ENCODE measurements around the gene PALM. TPM values are rescaled to one million over a fixed set of nuclear protein-coding genes. Genes with fewer than 3 reads are reported as not detected.

The PALM gene
- total RNA-seq, 2 donors from 2014 or later, result 8.7 to 11.9 TPM

DNA sequence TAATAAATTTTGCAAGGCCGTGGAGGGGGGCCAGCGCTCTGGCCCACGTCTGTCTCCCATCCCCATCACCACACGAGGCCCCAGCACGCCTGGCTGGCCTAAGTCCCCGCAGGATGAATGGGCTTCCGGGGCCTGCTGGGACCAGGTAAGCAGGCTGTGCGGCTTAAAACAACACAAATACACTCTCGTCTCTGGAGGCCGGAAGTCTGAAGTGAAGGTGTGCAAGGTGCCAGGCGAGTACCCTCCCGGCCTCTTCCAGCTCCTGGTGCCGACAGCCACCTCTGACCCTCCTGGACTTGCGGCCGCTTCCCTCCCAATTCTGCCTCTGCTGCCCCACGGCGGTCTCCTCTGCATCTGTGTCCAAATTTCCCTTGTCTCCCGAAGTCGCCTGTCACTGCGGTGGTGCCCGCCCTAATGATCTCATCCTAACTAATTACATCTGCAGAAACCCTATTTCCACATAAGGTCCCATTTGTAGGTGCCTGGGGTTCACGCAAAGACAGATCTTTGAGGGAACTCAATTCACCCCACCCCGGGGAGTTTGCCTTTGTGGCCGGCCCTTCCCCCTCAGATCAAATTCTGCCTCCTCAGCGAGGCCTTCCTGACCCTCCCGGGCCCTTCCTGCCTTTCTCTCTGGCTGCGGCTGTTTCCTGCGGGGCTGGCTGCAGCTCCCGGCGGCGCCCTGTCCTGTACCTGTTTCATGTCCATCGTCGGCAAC, 80.4 kb downstream of the PALM start:
- ATAC-seq (no peak), DNase-seq (no peak)
- intact Hi-C loops (cut with DNase I, micrococcal nuclease), result no loop called here

- intact Hi-C loops (cut with DNase I, micrococcal nuclease), result no loop called here
- peak; percentile 47 for ATAC-seq
Observed at GRCh38 chr19:789701-790060, 80.9 kb downstream of the PALM start.

GRCh38 chr19:791007-791566, 82.4 kb downstream of the PALM start:
- no peak for DNase-seq
- intact Hi-C loops (cut with DNase I, micrococcal nuclease), result no loop called here
- ATAC-seq, result no peak

More at GRCh38 chr19:789701-790060, 80.9 kb downstream of the PALM start:
- DNase-seq, result no peak

DNA sequence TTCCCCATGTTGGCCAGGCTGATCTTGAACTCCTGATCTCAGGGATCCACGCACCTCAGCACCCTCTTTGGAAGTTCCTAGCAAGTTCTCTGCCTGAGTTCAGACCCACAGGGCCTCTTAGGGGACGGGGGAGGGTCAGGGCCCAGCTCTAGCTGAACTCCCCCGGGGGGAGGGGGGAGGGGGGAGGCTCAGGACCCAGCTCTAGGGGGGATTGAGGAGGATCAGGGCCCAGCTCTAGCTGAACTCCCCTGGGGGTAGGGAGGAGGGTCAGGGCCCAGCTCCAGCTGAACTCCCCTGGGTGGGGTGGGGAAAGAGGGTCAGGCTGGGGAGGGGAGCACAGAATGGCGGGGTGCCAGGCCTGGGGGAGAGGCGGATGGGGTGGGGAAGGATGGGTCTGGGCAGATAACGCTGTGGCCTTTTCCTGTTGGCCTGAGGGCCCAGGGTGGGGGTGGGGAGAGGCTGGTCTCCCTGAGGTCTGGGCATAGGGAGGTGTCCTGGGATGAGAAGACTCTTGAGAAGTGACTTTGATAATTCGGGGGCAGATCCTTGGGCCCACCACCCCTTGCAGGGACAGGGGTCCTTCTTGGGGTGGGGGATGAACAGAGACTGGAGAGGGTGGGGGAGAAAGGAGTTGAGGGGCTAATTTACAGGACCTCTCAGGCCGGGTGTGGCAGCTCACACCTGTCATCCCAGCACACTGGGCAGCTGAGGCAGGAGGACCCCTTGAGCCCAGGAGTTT, 83.0 kb downstream of the PALM start:
- DNase-seq, result no peak
- no peak for ATAC-seq
- intact Hi-C loops (cut with DNase I, micrococcal nuclease), result no loop called here

- no peak for DNase-seq
- ATAC-seq, result no peak
- intact Hi-C loops (cut with DNase I, micrococcal nuclease), result no loop called here
Observed at GRCh38 chr19:792306-792885, 83.7 kb downstream of the PALM start.

DNA sequence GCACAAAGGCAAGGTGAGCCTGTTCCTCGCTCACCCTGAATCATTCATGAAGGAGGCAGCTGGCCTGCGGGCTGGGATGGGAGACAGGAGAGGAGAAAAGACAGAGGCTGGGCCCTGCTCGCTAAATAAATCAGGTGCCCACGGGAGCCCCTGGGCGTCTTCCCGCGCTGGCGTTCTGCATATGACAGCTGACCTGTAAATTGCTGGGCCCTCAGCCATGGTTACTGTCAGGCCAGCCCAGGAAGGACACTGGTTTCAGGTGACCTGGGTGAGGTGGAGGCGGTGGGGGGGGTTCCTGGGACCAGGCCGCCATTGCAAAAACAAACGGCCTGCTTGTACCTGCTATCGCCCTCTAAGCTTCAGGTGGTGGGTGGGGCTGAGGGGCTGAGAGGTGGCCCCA, 85.1 kb downstream of the PALM start:
- intact Hi-C loops (cut with DNase I, micrococcal nuclease), result no loop called here
- no peak for ATAC-seq
- DNase-seq, result peak in 1 of 2 donors; percentile 7

DNA sequence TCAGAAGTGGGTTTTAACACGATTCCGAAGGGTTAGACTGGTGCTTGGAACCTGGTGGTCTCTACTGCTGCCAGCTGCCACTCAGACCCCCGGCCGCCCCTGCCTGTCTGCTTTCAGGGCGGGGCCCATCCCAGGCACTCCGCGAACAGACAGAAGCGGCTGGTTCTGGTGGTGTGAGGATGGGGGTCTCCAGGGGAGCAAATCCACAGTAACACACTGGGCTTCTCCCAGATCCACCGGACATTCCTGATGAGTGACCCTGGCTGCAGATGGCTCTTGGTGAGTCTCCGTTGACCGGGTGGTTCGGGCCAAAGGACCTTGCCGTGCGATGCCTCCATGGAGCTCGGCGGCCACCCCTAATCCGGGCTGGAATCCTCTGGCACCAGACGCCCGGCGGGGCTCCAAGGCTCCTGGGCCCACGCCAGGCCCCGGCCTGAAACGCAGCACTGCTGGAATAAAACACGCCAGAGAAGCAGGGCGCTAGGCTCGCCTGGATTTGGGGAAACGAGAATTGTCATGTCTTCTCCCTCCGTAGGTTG, 86.4 kb downstream of the PALM start:
- DNase-seq (peak in 1 of 2 donors; percentile 43), ATAC-seq (no peak)
- intact Hi-C loops (cut with DNase I, micrococcal nuclease), result no loop called here

DNA sequence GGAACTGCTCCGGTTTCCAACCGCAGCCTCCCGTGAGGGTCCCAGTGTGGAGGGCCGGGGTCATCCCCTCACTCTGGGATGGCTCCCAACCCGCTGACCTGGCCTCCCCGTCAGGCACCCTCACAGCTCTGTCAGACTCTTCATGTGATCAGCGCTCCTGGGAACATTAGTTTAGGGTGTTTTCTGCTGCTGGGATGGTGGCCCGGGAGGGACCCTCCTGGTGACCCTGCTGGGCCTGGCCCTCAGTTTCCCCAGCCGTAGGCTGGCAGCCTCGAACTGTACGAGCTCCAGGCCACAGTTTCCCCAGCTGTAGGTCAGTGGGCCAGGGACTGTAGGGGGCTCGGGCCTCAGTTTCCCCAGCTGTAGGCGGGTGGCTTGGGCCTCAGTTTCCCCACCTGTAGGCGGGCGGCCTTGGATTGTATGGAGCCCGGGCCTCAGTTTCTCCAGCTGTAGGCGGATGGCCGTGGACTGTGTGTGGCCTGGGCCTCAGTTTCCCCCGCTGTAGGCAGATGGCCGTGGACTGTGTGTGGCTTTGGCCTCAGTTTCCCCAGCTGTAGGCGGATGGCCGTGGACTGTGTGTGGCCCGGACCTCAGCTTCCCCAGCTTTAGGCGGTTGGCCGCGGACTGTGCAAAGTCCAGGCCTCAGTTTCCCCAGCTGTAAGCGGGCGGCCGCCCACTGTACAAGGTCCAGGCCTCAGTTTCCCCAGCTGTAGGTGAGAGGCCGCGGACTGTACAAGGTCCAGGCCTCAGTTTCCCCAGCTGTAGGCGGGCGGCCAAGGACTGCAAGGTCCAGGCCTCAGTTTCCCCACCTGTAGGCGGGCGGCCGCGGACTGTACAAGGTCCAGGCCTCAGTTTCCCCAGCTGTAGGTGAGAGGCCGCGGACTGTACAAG, 87.2 kb downstream of the PALM start:
- intact Hi-C loops (cut with DNase I, micrococcal nuclease), result no loop called here
- ATAC-seq (no peak), DNase-seq (peak in 1 of 2 donors; percentile 39)

- intact Hi-C loops (cut with DNase I, micrococcal nuclease), result no loop called here
- DNase-seq (peak; percentile 99 to 100), ATAC-seq (peak; percentile 76)
Observed at GRCh38 chr19:796692-797527, 88.2 kb downstream of the PALM start, which contains the start of gene PTBP1. Gene PTBP1 (plus strand): TSS chr19:797452. CDS start chr19:797498, 46 bp downstream.

Other genes with a start within 250 kb of the PALM start
- 1 to 10 TPM; 4.7 to 9.4 TPM for gene SHC2, start 247.9 kb upstream of the PALM start, total RNA-seq
- gene MADCAM1, start 212.4 kb upstream of the PALM start, total RNA-seq, result 1 to 10 TPM; 3.1 to 5.9 TPM
- gene TPGS1, start 201.4 kb upstream of the PALM start, total RNA-seq, result 10 to 100 TPM; 17.4 to 19.9 TPM
- 10 to 100 TPM; 62.4 to 67.6 TPM for gene CDC34, start 177.2 kb upstream of the PALM start, total RNA-seq
- gene GZMM, start 164.9 kb upstream of the PALM start, total RNA-seq, result under 1 TPM in 1 of 2 donors, not detected in 1; 0.67 TPM
- gene BSG, start 136.3 kb upstream of the PALM start, total RNA-seq, result 1,000 to 10,000 TPM in 1 of 2 donors, 100 to 1,000 TPM in 1; 751 to 1,370 TPM
- gene HCN2, start 119.1 kb upstream of the PALM start, total RNA-seq, result under 1 TPM; 0.15 to 0.39 TPM
- 10 to 100 TPM; 52.7 to 64.6 TPM for gene POLRMT, start 75.4 kb upstream of the PALM start, total RNA-seq
- not detected for gene FGF22, start 69.1 kb upstream of the PALM start, total RNA-seq
- gene RNF126, start 45.7 kb upstream of the PALM start, total RNA-seq, result 10 to 100 TPM; 60.1 to 73.1 TPM
- gene FSTL3, start 32.5 kb upstream of the PALM start, total RNA-seq, result 1 to 10 TPM; 4.9 to 8.7 TPM
- gene PRSS57, start 13.5 kb upstream of the PALM start, total RNA-seq, result not detected
- 100 to 1,000 TPM; 414 to 461 TPM for gene MISP, start 42.2 kb downstream of the PALM start, total RNA-seq
- gene PTBP1, start 88.5 kb downstream of the PALM start, total RNA-seq, result 100 to 1,000 TPM; 253 to 306 TPM
- not detected for gene PLPPR3, start 113.0 kb downstream of the PALM start, total RNA-seq
- gene AZU1, start 118.9 kb downstream of the PALM start, total RNA-seq, result not detected
- not detected for gene PRTN3, start 132.1 kb downstream of the PALM start, total RNA-seq
- gene ELANE, start 143.4 kb downstream of the PALM start, total RNA-seq, result under 1 TPM in 1 of 2 donors, not detected in 1; 0.81 TPM
- gene CFD, start 150.7 kb downstream of the PALM start, total RNA-seq, result 100 to 1,000 TPM in 1 of 2 donors, 10 to 100 TPM in 1; 57.0 to 136 TPM
- 10 to 100 TPM; 63.1 to 70.6 TPM for gene MED16, start 184.3 kb downstream of the PALM start, total RNA-seq
- not detected for gene RNU6-9, start 184.5 kb downstream of the PALM start, total RNA-seq
- gene R3HDM4, start 204.3 kb downstream of the PALM start, total RNA-seq, result 10 to 100 TPM; 54.6 to 66.4 TPM
- not detected for gene KISS1R, start 208.4 kb downstream of the PALM start, total RNA-seq
- 10 to 100 TPM; 10.7 to 11.6 TPM for gene ARID3A, start 217.1 kb downstream of the PALM start, total RNA-seq